ENCODE measurements around the gene CD8B2.
"Not testable (repeated sequence)": the region's sequence is repeated elsewhere in the genome, so short reads cannot be mapped to it uniquely, and the experiment has no call there.

Gene CD8B2

GRCh38 chr2:106513391-106513790 is 26.2 kb downstream of the CD8B2 start:
- not testable (repeated sequence) for DNase-seq

GRCh38 chr2:106514827-106515226 is 27.7 kb downstream of the CD8B2 start:
- DNase-seq, result not testable (repeated sequence)

- no peak for DNase-seq
Measured at GRCh38 chr2:106516436-106516835, 29.3 kb downstream of the CD8B2 start.

GRCh38 chr2:106516864-106517263 is 29.7 kb downstream of the CD8B2 start:
- no peak for DNase-seq

- DNase-seq, result no peak
Measured at GRCh38 chr2:106517329-106517728, 30.2 kb downstream of the CD8B2 start.

- DNase-seq, result no peak
Measured at GRCh38 chr2:106519767-106520166, 32.6 kb downstream of the CD8B2 start.

- DNase-seq, result no peak
Measured at GRCh38 chr2:106521016-106521415, 33.9 kb downstream of the CD8B2 start.

GRCh38 chr2:106523976-106524665 is 37.0 kb downstream of the CD8B2 start:
- peak; percentile 7 to 35 for DNase-seq

- DNase-seq, result no peak
Measured at GRCh38 chr2:106530866-106531265, 43.7 kb downstream of the CD8B2 start.

- no peak for DNase-seq
Measured at GRCh38 chr2:106531676-106532214, 44.6 kb downstream of the CD8B2 start.

GRCh38 chr2:106532236-106532635 is 45.1 kb downstream of the CD8B2 start:
- no peak for DNase-seq

- DNase-seq, result no peak
Measured at GRCh38 chr2:106534471-106534870, 47.3 kb downstream of the CD8B2 start.

GRCh38 chr2:106536490-106536889 is 49.3 kb downstream of the CD8B2 start:
- DNase-seq, result no peak

GRCh38 chr2:106537047-106537446 is 49.9 kb downstream of the CD8B2 start:
- DNase-seq, result no peak

- DNase-seq, result no peak
Measured at GRCh38 chr2:106537791-106538191, 50.6 kb downstream of the CD8B2 start.

GRCh38 chr2:106540886-106541285 is 53.7 kb downstream of the CD8B2 start:
- no peak for DNase-seq

- DNase-seq, result no peak
Measured at GRCh38 chr2:106541333-106541732, 54.2 kb downstream of the CD8B2 start.

GRCh38 chr2:106542746-106543359 is 55.7 kb downstream of the CD8B2 start:
- DNase-seq, result peak in 1 of 2 experiments; percentile 13

- DNase-seq, result no peak
Measured at GRCh38 chr2:106545007-106545406, 57.8 kb downstream of the CD8B2 start.

- DNase-seq, result no peak
Measured at GRCh38 chr2:106546391-106546990, 59.3 kb downstream of the CD8B2 start.

GRCh38 chr2:106547164-106547903 is 60.2 kb downstream of the CD8B2 start:
- DNase-seq, result no peak

- no peak for DNase-seq
Measured at GRCh38 chr2:106551417-106552130, 64.4 kb downstream of the CD8B2 start.

GRCh38 chr2:106552921-106553320 is 65.8 kb downstream of the CD8B2 start:
- DNase-seq, result no peak

Data from NCI-H187 (cell line).